ENCODE results near the gene GRB10. TPM values are rescaled to one million over a fixed set of nuclear protein-coding genes. Genes with fewer than 3 reads are reported as not detected.
A peak's percentile ranks its signal among the peaks of the same experiment; 100 is the strongest.

Gene GRB10
- total RNA-seq, 1 donor from 2014 or later: 54.9 TPM

- ATAC-seq (no peak), DNase-seq (ENCODE audit: low spot score) (no peak)
Observed at GRCh38 chr7:50621973-50622490, 160.7 kb downstream of the GRB10 start.

DNA sequence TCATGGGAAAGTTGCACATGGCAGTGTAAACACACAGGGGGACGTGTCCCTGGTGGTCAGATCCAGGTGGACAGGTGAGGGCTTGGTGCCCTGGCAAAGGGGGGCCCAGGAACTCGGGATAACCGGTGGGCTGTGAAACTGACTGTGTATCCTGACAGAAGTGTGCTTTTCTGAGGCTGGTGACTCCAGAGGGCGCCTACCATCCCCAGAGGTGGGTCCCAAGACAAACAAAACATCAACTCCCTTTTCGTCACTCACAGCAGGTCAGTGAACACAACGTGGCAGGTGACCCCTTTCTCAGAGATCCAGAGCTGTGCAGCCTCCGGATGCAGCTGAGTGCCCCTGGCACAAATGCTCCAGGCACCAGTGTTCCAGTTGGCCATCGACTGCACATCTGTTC lies 161.5 kb downstream of the GRB10 start:
- DNase-seq (ENCODE audit: low spot score) (no peak), ATAC-seq (no peak)

DNA sequence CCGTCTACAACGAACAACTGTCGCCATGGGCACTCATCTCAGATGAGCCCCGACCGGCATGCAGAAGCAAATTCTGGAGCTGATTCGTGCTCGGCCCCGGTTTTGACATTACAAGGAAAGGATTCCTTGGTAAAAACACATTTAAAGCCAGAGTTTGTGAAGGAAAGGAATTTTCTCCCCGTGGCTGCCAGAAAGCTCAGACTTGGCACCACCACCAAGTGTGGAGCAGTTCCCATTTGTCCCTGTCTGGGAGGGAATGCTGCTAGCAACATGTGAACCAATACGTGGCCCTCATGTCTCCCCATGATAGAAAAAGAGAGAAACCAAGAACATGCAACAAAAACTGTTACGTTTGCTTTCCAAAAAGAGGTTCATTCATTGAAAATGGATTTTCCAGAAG lies 162.3 kb downstream of the GRB10 start:
- DNase-seq (ENCODE audit: low spot score) (no peak), ATAC-seq (no peak)

DNA sequence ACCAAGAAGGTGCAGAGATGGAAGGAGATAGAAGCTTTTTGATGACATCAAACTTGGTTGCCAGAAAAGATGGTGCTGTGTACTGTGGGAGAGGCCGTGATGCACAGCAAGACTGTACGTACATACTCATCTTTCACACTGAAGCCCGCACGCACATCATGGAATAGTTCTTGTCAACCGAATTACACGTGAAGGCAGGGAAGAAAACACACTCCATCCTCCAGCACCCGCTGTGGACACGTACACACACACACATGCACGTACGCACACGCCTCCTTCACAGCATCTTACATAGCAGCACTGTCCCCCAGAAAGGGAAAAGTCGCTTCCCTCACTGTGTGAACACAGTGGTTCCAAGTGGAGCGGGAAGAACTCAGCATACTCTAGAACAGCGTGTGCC lies 163.0 kb downstream of the GRB10 start:
- no peak for DNase-seq (ENCODE audit: low spot score)
- ATAC-seq: no peak

DNA sequence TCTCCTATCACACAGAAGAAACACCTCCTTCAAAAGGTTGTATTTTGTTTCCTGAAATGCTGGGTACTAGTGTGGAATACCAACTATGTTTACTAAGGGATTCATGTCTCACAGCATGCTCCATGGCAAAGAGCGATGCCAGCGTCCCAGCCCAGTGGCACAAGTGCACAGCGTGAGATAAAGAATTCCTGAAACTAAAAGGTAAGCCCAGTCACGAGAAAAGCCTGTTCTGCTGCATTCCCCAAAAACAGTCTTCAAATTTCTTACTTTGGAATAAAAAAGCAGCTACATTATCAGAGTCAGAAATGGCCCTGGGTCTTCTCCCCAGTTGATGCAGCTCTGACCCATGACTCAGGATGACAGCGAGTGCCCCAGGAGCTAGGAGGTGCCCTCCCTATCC lies 164.4 kb downstream of the GRB10 start:
- ATAC-seq: no peak
- no peak for DNase-seq (ENCODE audit: low spot score)

- no peak for DNase-seq (ENCODE audit: low spot score)
- peak; percentile 55 for ATAC-seq
Observed at GRCh38 chr7:50615519-50616080, 167.1 kb downstream of the GRB10 start.

DNA sequence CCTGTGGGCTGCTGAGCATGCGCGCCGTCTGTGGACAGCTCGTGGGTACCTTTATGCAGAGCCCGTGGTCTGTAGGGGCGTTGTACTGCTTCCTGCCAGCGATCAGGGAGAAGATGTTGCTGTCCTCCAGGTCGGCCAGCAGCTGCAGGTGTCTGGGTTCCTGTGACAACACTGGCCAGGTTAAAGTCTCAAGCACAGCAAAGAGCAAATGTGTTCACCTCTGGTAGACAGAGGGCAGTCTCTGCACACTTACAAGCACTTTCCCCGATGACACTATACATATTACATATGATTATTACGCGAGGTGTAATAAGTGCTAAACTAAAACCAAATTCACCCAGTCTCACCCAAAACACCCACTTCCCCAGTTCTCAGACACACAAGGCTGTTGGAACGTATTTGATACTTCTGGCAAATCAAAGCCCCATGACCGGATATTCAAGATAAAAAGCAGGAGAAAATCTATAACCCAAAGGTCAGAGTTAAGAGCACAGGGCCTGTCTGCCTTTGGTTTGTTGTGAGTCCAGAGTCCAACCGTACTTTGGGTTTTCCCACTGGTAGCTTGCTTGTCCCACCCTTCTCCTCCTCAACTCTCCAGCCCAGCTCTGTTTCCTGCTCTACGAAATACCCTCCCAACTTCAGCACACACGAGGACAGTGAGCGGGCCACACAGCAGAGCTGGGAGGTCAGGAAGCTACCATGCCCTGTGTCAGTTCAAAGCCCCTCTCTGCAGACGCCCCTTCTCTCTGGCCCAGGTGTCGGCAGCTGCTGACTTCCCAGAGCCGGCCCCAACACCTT lies 167.8 kb downstream of the GRB10 start:
- ATAC-seq (peak; percentile 88), DNase-seq (ENCODE audit: low spot score) (peak; percentile 74)

GRCh38 chr7:50613473-50613872 lies 169.2 kb downstream of the GRB10 start:
- ATAC-seq: no peak
- DNase-seq (ENCODE audit: low spot score): no peak

GRCh38 chr7:50612704-50613103 lies 170.0 kb downstream of the GRB10 start:
- DNase-seq (ENCODE audit: low spot score) (no peak), ATAC-seq (no peak)

GRCh38 chr7:50610521-50611277 lies 172.0 kb downstream of the GRB10 start:
- ATAC-seq: no peak
- no peak for DNase-seq (ENCODE audit: low spot score)

GRCh38 chr7:50608196-50608906 lies 174.3 kb downstream of the GRB10 start:
- ATAC-seq (no peak), DNase-seq (ENCODE audit: low spot score) (no peak)

DNA sequence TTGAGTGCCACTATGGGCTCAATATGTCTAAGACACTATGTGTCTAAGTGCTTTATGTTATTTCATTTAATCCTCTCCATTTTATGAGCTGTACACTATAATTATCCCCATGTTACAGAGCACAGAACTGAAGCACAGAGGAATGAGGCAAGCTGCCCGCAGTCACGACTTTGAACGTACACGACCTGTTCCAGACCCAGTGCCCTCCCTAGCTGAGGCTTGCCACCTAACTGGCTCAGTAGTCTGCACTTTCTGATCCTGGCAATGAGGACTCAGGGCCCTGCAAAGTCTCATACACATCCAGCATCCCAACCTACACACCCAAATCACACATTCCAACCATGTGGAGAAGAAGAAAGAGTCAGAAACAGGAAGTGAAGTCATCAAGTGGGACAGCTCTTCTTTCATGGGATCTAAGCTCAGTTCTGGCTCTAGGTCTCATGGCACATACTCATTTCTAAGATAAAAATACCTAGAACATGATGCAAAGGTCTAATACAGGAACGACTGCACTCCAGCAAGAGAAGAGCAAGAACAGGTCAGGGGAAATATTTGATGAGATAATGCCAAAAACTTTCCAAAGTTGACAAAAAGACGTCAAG lies 175.1 kb downstream of the GRB10 start:
- ATAC-seq (no peak), DNase-seq (ENCODE audit: low spot score) (no peak)

DNA sequence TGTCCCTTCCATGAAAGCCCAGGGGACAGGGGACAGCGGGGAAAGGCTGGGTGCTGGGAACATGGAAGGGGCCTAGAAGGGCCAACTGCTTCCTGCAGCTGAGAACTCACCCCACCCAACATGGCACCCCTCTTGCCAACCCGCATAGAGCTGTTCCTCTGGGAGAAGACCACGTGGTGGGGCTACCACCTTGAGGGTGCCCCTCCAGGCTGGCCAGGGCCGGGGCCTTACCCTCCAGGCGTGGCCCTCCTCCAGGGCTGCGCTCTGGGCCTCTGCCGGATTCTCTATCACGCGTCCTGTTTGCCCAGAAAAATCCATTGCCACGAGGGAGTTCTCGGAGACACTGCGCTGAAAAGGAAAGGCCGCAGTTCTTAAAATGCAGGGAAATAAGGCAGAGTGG lies 177.6 kb downstream of the GRB10 start:
- ATAC-seq (peak; percentile 7), DNase-seq (ENCODE audit: low spot score) (no peak)

GRCh38 chr7:50603287-50603686 lies 179.4 kb downstream of the GRB10 start:
- ATAC-seq (peak; percentile 24), DNase-seq (ENCODE audit: low spot score) (no peak)

- no peak for ATAC-seq
- no peak for DNase-seq (ENCODE audit: low spot score)
Observed at GRCh38 chr7:50599385-50599784, 183.3 kb downstream of the GRB10 start.

DNA sequence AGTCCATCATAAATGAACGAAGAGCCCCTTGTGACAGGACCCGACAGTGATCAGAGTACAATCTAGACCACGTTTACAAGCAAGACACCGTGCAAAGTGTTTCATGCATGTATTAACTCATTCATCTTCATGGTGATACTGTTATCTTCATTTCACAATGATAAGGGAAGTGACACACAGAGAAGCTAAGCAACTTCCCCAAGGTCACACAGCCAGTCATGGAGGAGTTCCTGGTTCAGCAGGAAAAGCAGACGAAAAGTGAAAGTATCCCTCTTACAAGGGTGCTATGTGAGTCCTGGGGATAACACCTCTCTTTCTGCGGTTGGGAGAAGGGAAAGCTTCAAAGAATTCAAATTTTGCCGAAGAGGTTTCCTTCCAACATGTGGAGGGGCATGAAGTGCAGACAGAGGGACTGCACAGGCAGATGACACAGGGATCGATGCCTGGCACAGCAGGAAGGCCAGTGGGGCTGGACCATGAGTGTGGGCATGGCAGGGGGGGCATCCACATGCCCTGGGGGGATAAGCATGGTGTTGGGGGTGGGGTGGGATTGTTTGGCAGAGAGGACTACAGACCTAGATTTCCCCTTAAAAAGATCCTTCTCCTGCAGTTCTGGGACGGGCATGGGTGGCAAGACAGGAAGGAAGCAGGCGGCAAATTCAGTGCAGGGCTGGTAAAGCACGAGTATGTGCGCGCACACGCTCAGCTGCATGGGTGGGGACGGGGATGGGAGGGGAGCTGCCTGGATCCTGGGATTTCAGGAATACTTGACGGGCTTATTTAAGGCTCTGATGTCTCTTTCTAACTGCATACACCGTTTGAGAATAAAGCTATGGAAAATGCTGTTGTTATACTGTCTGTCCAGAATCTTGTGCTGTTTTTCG lies 184.0 kb downstream of the GRB10 start:
- no peak for DNase-seq (ENCODE audit: low spot score)
- no peak for ATAC-seq

DNA sequence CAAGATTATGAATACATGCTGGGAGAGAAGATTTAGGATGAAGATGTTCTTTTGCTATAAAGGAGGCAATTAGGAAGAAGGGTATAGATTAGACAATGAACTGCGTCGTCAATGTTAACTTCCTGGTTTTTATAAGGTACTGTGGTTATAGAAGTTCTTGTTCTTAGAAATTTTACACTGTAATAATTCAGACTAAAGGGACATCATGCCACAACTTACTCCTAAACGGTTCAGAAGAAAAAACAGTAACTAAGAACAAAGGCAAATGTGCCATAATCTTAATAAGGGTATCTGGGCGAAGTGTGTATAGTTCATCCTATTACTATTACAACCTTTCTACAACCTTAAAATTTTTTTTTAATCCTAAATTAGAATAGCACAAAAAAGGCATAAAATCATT lies 186.2 kb downstream of the GRB10 start:
- DNase-seq (ENCODE audit: low spot score): no peak
- no peak for ATAC-seq

DNA sequence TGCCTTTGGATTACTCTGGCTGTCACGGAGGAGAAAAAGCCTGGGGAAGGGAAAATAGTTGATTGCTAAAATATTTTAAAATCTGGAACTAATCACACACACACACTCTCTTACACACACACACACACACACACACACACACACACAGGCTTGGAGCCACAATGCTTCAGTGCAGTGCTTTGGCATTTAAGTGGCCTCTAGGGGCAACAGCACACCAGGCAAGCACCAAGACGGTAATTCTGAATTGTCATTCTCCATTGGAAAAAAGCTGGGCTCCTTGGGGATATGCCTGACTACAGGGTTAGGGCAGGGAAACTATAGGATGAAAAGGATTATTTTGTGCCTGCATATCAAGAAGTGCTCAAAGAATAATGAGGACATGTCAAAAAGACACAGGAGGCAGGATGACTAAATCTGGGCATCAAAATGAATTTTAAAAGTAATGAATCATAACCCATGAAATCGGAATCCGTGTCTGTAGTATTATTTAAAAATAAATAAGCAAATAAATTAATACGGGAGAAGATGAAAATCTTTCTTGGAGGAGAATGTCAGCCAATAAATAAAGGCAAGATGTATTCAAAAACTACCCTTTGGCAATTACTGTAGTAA lies 187.1 kb downstream of the GRB10 start:
- ATAC-seq: peak; percentile 90
- no peak for DNase-seq (ENCODE audit: low spot score)

DNA sequence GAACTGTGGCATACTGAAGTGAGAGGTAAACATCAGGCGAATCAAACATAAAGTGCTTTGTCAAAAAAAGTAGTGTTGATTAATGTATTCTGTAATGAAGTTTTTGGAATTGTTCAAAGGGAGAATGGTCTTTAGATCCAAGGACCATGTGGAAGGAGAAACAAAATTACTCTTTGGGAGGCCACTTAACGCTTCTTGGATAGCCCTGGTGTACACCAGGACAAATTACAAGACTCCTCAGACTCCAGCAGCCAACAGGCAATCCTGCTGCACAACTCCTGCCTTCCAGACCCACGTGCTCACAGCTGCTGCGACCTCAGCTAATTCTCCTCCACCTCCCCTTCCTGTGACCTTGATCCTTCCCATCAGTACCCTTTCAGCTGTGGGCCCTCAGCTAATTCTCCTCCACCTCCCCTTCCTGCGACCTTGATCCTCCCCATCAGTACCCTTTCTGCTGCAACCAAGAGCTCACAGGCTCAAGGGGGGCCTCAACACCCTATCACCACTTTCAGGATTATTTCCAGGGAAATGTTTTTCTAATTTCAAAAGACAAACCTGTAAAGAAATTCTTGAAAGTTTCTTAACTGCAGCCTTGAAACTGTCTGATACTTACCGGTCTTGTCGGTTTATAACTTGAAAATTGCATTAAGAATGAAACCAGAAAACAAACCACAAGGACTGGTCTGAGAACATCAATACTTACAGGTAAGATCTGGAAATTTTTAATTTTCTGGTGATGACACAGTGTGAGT lies 187.8 kb downstream of the GRB10 start:
- no peak for ATAC-seq
- DNase-seq (ENCODE audit: low spot score): no peak
